Mononuclear cell (primary cell): ENCODE data around the gene RIBC2. TPM values are rescaled to one million over a fixed set of nuclear protein-coding genes. Genes with fewer than 3 reads are reported as not detected.
"Not testable (repeated sequence)": the region's sequence is repeated elsewhere in the genome, so short reads cannot be mapped to it uniquely, and the experiment has no call there.

ENCODE experiments used
- H3K27me3 ChIP-seq: 2 replicates; pipeline ENCODE4 v1.6.0; 2011; ENCODE audit warnings: low read length, control low read depth; ENCODE audit not compliant: insufficient read depth
- H3K4me1 ChIP-seq: 2 replicates; pipeline ENCODE4 v1.5.1; 2011; ENCODE audit warnings: mild to moderate bottlenecking, low read length, control low read depth; ENCODE audit not compliant: insufficient read depth
- H3K4me3 ChIP-seq: 2 replicates; pipeline ENCODE4 v1.5.1; 2011; ENCODE audit warnings: mild to moderate bottlenecking, low read length, moderate library complexity
- H3K9me3 ChIP-seq: 2 replicates; pipeline ENCODE4 v1.5.1; 2011; ENCODE audit warnings: low read depth, mild to moderate bottlenecking, control low read depth, low read length
- total RNA-seq: library from RNA; depleted of rRNA; stranded (reverse); fragments of >200 nt; gene quantifications from one replicate; pipeline ENCODE4 v1.2.3, GENCODE V29; 2012

Gene RIBC2
- total RNA-seq, result 0.31 TPM

GRCh38 chr22:45413368-45414211, at the start of gene RIBC2, which contains the start of gene SMC1B:
RIBC2 (plus strand) TSS chr22:45413693; CDS start chr22:45413887, 194 bp downstream.
SMC1B (minus strand) TSS chr22:45413599; CDS start chr22:45413567, 32 bp downstream.
- Histone ChIP-seq H3K4me1 (peaks cover 16% of the 10 kb centered on the region), H3K4me3 (peak within 1 kb of the TSS; percentile 30), H3K9me3 (no peaks in the 10 kb centered on the region), H3K27me3 (no peaks in the 10 kb centered on the region)

GRCh38 chr22:45366713-45367112, 46.8 kb upstream of the RIBC2 start:
- Histone ChIP-seq H3K4me3 (no peak overlapping the region), H3K9me3 (peaks cover 10% of the 10 kb centered on the region), H3K27me3 (no peaks in the 10 kb centered on the region)

GRCh38 chr22:45373592-45373991, 39.9 kb upstream of the RIBC2 start:
- not testable (repeated sequence) for H3K27me3 ChIP-seq, H3K4me3 ChIP-seq, H3K9me3 ChIP-seq
- peaks cover 18% of the 10 kb centered on the region for H3K4me1 ChIP-seq

More at GRCh38 chr22:45366713-45367112, 46.8 kb upstream of the RIBC2 start:
- H3K4me1 ChIP-seq, result no peaks in the 10 kb centered on the region

GRCh38 chr22:45376009-45376408, 37.5 kb upstream of the RIBC2 start:
- Histone ChIP-seq H3K27me3 (no peaks in the 10 kb centered on the region), H3K4me1 (peaks cover 18% of the 10 kb centered on the region), H3K9me3 (no peaks in the 10 kb centered on the region), H3K4me3 (no peak overlapping the region)

GRCh38 chr22:45376703-45377102, 36.8 kb upstream of the RIBC2 start:
- Histone ChIP-seq H3K9me3 (no peaks in the 10 kb centered on the region), H3K27me3 (no peaks in the 10 kb centered on the region), H3K4me3 (no peak overlapping the region), H3K4me1 (peaks cover 18% of the 10 kb centered on the region)

- Histone ChIP-seq H3K4me3 (no peak overlapping the region), H3K4me1 (peaks cover 14% of the 10 kb centered on the region), H3K9me3 (no peaks in the 10 kb centered on the region), H3K27me3 (no peaks in the 10 kb centered on the region)
Measured at GRCh38 chr22:45381348-45381747, 32.1 kb upstream of the RIBC2 start.

GRCh38 chr22:45389546-45389945, 23.9 kb upstream of the RIBC2 start:
- Histone ChIP-seq H3K4me1 (no peaks in the 10 kb centered on the region), H3K9me3 (no peaks in the 10 kb centered on the region), H3K27me3 (no peaks in the 10 kb centered on the region), H3K4me3 (no peak overlapping the region)

- Histone ChIP-seq H3K9me3 (no peaks in the 10 kb centered on the region), H3K4me1 (no peaks in the 10 kb centered on the region)
Measured at GRCh38 chr22:45397806-45398205, 15.7 kb upstream of the RIBC2 start.

GRCh38 chr22:45398214-45398613, 15.3 kb upstream of the RIBC2 start:
- no peaks in the 10 kb centered on the region for H3K27me3 ChIP-seq
- H3K4me3 ChIP-seq, result no peak overlapping the region
- H3K9me3 ChIP-seq, result no peaks in the 10 kb centered on the region
- H3K4me1 ChIP-seq, result no peaks in the 10 kb centered on the region

More at GRCh38 chr22:45397806-45398205, 15.7 kb upstream of the RIBC2 start:
- Histone ChIP-seq H3K27me3 (no peaks in the 10 kb centered on the region), H3K4me3 (no peak overlapping the region)

- Histone ChIP-seq H3K9me3 (no peaks in the 10 kb centered on the region), H3K27me3 (no peaks in the 10 kb centered on the region), H3K4me3 (no peak overlapping the region), H3K4me1 (no peaks in the 10 kb centered on the region)
Measured at GRCh38 chr22:45399712-45400445, 13.6 kb upstream of the RIBC2 start.

- H3K27me3 ChIP-seq, result no peaks in the 10 kb centered on the region
- H3K9me3 ChIP-seq, result no peaks in the 10 kb centered on the region
- H3K4me3 ChIP-seq, result no peak overlapping the region
- H3K4me1 ChIP-seq, result no peaks in the 10 kb centered on the region
Measured at GRCh38 chr22:45402466-45402985, 11.0 kb upstream of the RIBC2 start.

- Histone ChIP-seq H3K4me1 (peaks cover 2% of the 10 kb centered on the region), H3K27me3 (no peaks in the 10 kb centered on the region), H3K9me3 (no peaks in the 10 kb centered on the region), H3K4me3 (no peak overlapping the region)
Measured at GRCh38 chr22:45407793-45408192, 5.7 kb upstream of the RIBC2 start.

GRCh38 chr22:45413013-45413367, 503 bp upstream of the RIBC2 start:
- no peak overlapping the region for H3K4me3 ChIP-seq
- H3K27me3 ChIP-seq, result no peaks in the 10 kb centered on the region
- H3K9me3 ChIP-seq, result no peaks in the 10 kb centered on the region
- H3K4me1 ChIP-seq, result peaks cover 16% of the 10 kb centered on the region

- Histone ChIP-seq H3K4me1 (peaks cover 26% of the 10 kb centered on the region), H3K4me3 (no peak overlapping the region), H3K9me3 (no peaks in the 10 kb centered on the region), H3K27me3 (no peaks in the 10 kb centered on the region)
Measured at GRCh38 chr22:45418056-45418769, 4.7 kb downstream of the RIBC2 start.

GRCh38 chr22:45418770-45419138, 5.3 kb downstream of the RIBC2 start:
- Histone ChIP-seq H3K9me3 (no peaks in the 10 kb centered on the region), H3K4me1 (peaks cover 26% of the 10 kb centered on the region), H3K27me3 (no peaks in the 10 kb centered on the region), H3K4me3 (no peak overlapping the region)
